ENCODE measurements around the gene HPCAL1. TPM values are rescaled to one million over a fixed set of nuclear protein-coding genes. Genes with fewer than 3 reads are reported as not detected.

HPCAL1 gene
- total RNA-seq, 1 experiment from 2014 or later: 35.1 TPM

DNA sequence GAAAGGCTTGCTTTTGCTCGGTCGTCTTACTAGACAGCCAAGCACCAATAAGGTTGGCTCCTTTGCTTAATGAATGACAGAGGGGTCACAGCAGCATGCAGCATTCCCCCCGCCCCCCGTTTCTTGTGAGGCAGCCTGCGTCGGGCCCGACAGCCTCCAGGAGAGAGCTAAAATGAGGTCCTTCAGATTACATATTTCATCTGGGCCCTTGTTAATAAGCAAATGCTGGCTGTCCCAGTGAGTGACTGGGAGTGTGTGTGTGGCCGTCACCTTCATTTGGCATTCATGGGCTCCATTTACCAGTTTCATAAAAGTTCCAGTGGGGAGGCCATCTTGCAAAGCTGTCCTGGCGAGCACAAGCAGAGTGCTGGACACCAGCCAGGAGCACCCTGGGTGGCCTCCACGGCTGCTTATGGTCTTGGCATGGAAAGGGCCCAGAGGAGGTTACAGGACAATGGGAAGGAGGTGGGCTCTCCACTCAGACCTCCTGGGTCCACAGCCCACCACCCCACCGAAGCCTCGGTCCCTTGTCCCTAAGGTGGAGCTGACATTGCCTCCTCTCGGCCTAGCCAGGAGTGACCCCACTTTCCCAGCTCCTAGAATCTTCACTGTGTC lies 108.2 kb downstream of the HPCAL1 start:
- H3K4me1 Mint-ChIP-seq (ENCODE audit: low read depth, unreplicated experiment): peaks cover 58% of the 10 kb centered on the region
- CTCF ChIA-PET: interaction anchor here (0.6 to 1.1 kb wide), 4 partner anchors 15 to 753 kb away, joined by 4 to 7 read pairs (median 6); no protein-coding TSS in a partner anchor
- TF ChIP-seq, protein P1, sequence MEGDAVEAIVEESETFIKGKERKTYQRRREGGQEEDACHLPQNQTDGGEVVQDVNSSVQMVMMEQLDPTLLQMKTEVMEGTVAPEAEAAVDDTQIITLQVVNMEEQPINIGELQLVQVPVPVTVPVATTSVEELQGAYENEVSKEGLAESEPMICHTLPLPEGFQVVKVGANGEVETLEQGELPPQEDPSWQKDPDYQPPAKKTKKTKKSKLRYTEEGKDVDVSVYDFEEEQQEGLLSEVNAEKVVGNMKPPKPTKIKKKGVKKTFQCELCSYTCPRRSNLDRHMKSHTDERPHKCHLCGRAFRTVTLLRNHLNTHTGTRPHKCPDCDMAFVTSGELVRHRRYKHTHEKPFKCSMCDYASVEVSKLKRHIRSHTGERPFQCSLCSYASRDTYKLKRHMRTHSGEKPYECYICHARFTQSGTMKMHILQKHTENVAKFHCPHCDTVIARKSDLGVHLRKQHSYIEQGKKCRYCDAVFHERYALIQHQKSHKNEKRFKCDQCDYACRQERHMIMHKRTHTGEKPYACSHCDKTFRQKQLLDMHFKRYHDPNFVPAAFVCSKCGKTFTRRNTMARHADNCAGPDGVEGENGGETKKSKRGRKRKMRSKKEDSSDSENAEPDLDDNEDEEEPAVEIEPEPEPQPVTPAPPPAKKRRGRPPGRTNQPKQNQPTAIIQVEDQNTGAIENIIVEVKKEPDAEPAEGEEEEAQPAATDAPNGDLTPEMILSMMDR (IDR thresholded peaks at IDR 0.05; ENCODE audit: unreplicated experiment): no peak
- BruUV-seq (replicated peaks): no TSS peak
- H3K4me3 Mint-ChIP-seq (ENCODE audit: low read depth, unreplicated experiment): no peak overlapping the region
- H3K27ac Mint-ChIP-seq (ENCODE audit: unreplicated experiment): no peak overlapping the region
- intact Hi-C loops (cut with micrococcal nuclease; ENCODE audit: unreplicated experiment): no loop called here
- no peaks in the 10 kb centered on the region for H3K27me3 Mint-ChIP-seq (ENCODE audit: unreplicated experiment)
- DNase-seq: no peak
- peaks cover 36% of the 10 kb centered on the region for H3K36me3 Mint-ChIP-seq (ENCODE audit: insufficient read depth, unreplicated experiment)
- no peaks in the 10 kb centered on the region for H3K9me3 Mint-ChIP-seq (ENCODE audit: low read depth, unreplicated experiment)

DNA sequence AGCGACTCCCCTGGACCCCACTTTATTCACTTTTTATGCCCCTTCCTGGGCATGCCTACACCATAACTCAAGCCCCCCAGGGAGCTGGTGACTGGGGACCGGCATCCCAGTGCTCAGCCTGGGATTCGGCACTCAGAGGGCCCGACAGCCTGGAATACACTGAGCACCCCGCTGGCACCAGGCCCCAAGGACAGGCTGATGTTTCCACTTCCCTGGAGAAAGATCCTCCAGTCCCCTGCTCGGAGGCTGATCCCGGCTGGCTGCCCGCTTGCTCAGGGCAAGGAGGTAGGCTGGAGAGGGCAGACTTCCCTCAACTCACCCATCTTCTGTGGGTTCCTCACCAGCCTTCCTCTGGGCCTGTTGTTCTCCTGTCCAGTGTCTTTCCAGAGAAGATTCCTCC lies 108.9 kb downstream of the HPCAL1 start:
- no peak overlapping the region for H3K4me3 Mint-ChIP-seq (ENCODE audit: low read depth, unreplicated experiment)
- BruUV-seq (replicated peaks): no TSS peak
- no peak overlapping the region for H3K27ac Mint-ChIP-seq (ENCODE audit: unreplicated experiment)

DNA sequence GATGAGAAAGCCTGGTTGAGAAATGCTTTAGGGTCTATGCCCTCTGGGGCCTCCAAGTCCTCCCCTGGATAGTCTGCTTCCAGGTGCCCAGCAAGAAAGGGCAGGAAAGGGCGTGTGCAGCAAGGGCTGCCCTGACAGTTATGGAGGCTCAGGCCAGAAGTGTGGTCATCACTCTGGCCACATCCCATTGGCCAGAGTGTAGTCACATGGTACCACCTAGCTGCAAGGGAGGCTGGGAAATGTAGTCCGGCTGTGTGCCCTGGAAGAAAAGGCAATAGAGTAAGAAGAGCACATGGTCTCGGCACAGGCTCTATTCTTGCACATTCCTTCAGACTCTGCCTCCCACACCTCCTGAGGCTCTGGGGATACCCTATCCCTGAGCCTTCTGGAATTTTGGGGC lies 109.7 kb downstream of the HPCAL1 start:
- H3K27ac Mint-ChIP-seq (ENCODE audit: unreplicated experiment): no peak overlapping the region
- peaks cover 43% of the 10 kb centered on the region for H3K4me1 Mint-ChIP-seq (ENCODE audit: low read depth, unreplicated experiment)
- peaks cover 28% of the 10 kb centered on the region for H3K36me3 Mint-ChIP-seq (ENCODE audit: insufficient read depth, unreplicated experiment)
- CTCF ChIA-PET: no interaction called here
- H3K4me3 Mint-ChIP-seq (ENCODE audit: low read depth, unreplicated experiment): no peak overlapping the region
- intact Hi-C loops (cut with micrococcal nuclease; ENCODE audit: unreplicated experiment): no loop called here
- DNase-seq: peak; percentile 55
- no TSS peak for BruUV-seq (replicated peaks)
- no peaks in the 10 kb centered on the region for H3K27me3 Mint-ChIP-seq (ENCODE audit: unreplicated experiment)
- no peaks in the 10 kb centered on the region for H3K9me3 Mint-ChIP-seq (ENCODE audit: low read depth, unreplicated experiment)
- TF ChIP-seq, protein P1 (IDR thresholded peaks at IDR 0.05; ENCODE audit: unreplicated experiment): no peak

More for the DNA sequence above, 108.9 kb downstream of the HPCAL1 start:
- no peak for DNase-seq
- H3K27me3 Mint-ChIP-seq (ENCODE audit: unreplicated experiment): no peaks in the 10 kb centered on the region
- H3K9me3 Mint-ChIP-seq (ENCODE audit: low read depth, unreplicated experiment): no peaks in the 10 kb centered on the region
- intact Hi-C loops (cut with micrococcal nuclease; ENCODE audit: unreplicated experiment): no loop called here
- CTCF ChIA-PET: interaction anchor here (0.8 to 1.1 kb wide), 2 partner anchors 16 to 23 kb away, joined by 6 to 7 read pairs; no protein-coding TSS in a partner anchor
- TF ChIP-seq, protein P1 (IDR thresholded peaks at IDR 0.05; ENCODE audit: unreplicated experiment): no peak
- H3K4me1 Mint-ChIP-seq (ENCODE audit: low read depth, unreplicated experiment): peaks cover 51% of the 10 kb centered on the region
- peaks cover 35% of the 10 kb centered on the region for H3K36me3 Mint-ChIP-seq (ENCODE audit: insufficient read depth, unreplicated experiment)

DNA sequence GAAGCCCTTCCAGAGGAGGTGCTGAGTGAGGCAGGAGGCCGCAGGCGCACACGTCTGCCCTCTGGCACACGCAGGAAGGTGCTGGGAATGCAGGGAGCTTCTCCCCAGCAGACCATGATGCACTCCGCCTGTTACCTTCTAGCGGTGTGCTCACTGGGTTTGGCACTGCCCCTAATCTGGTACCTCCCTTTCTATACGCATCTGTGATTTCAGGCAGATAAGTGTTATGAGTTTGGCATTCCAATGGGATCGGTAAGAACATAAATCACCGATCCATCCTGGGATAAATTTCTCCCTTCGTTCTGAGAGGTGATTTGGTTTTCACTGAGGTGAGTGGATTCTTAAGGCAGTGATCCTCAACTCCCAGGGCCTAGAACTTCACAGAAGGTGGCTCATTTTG lies 110.8 kb downstream of the HPCAL1 start:
- no peak for DNase-seq
- peaks cover 17% of the 10 kb centered on the region for H3K36me3 Mint-ChIP-seq (ENCODE audit: insufficient read depth, unreplicated experiment)
- CTCF ChIA-PET: interaction anchor here (1.8 kb wide), 1 partner anchor 21 kb away, joined by 8 read pairs; no protein-coding TSS in a partner anchor
- H3K27me3 Mint-ChIP-seq (ENCODE audit: unreplicated experiment): no peaks in the 10 kb centered on the region
- TF ChIP-seq, protein P1 (IDR thresholded peaks at IDR 0.05; ENCODE audit: unreplicated experiment): no peak
- H3K9me3 Mint-ChIP-seq (ENCODE audit: low read depth, unreplicated experiment): no peaks in the 10 kb centered on the region
- intact Hi-C loops (cut with micrococcal nuclease; ENCODE audit: unreplicated experiment): no loop called here
- H3K27ac Mint-ChIP-seq (ENCODE audit: unreplicated experiment): peak overlapping the region; percentile 36
- H3K4me3 Mint-ChIP-seq (ENCODE audit: low read depth, unreplicated experiment): no peak overlapping the region
- no TSS peak for BruUV-seq (replicated peaks)
- peaks cover 32% of the 10 kb centered on the region for H3K4me1 Mint-ChIP-seq (ENCODE audit: low read depth, unreplicated experiment)
